HG02571 (cell line): ENCODE results near the gene TEX51.
A peak's percentile ranks its signal among the peaks of the same experiment; 100 is the strongest.

Source experiments
- ATAC-seq: cut with Tn5 transposase; IDR thresholded peaks from one replicate; pipeline ENCODE4 v1.9.1; 2021; ENCODE audit warnings: mild to moderate bottlenecking, moderate library complexity; ENCODE audit not compliant: unreplicated experiment

TEX51 gene

GRCh38 chr2:126877861-126878565, 20.7 kb upstream of the TEX51 start:
- ATAC-seq: no peak

GRCh38 chr2:126878601-126879000, 20.1 kb upstream of the TEX51 start:
- no peak for ATAC-seq

GRCh38 chr2:126879348-126880298, 19.1 kb upstream of the TEX51 start:
- ATAC-seq: no peak

- no peak for ATAC-seq
Observed at GRCh38 chr2:126880324-126880723, 18.4 kb upstream of the TEX51 start.

GRCh38 chr2:126880817-126881216, 17.9 kb upstream of the TEX51 start:
- no peak for ATAC-seq

- ATAC-seq: no peak
Observed at GRCh38 chr2:126881591-126881990, 17.1 kb upstream of the TEX51 start.

- ATAC-seq: no peak
Observed at GRCh38 chr2:126882181-126882580, 16.5 kb upstream of the TEX51 start.

GRCh38 chr2:126882736-126883665, 15.7 kb upstream of the TEX51 start:
- no peak for ATAC-seq

- no peak for ATAC-seq
Observed at GRCh38 chr2:126883666-126884040, 15.0 kb upstream of the TEX51 start.

- no peak for ATAC-seq
Observed at GRCh38 chr2:126884861-126885750, 13.6 kb upstream of the TEX51 start.

- no peak for ATAC-seq
Observed at GRCh38 chr2:126885751-126886210, 12.9 kb upstream of the TEX51 start.

- peak; percentile 60 for ATAC-seq
Observed at GRCh38 chr2:126886211-126886915, 12.3 kb upstream of the TEX51 start.

GRCh38 chr2:126886916-126887280, 11.8 kb upstream of the TEX51 start:
- no peak for ATAC-seq

GRCh38 chr2:126887506-126887905, 11.2 kb upstream of the TEX51 start:
- no peak for ATAC-seq

- ATAC-seq: no peak
Observed at GRCh38 chr2:126888046-126888445, 10.6 kb upstream of the TEX51 start.

GRCh38 chr2:126889071-126889470, 9.6 kb upstream of the TEX51 start:
- no peak for ATAC-seq

- ATAC-seq: no peak
Observed at GRCh38 chr2:126889496-126890135, 9.1 kb upstream of the TEX51 start.

GRCh38 chr2:126890136-126890510, 8.6 kb upstream of the TEX51 start:
- no peak for ATAC-seq
